GM12878 (cell line): Measurements from ENCODE around the gene NCLN.

ENCODE experiments used
- ASH2L ChIP-seq: fragments of 300-600, 200-600 bp; sonication (generic); IDR thresholded peaks from 2 replicates; pipeline ENCODE4 v1.6.1; 2017; ENCODE audit warnings: low read depth, mild to moderate bottlenecking, borderline replicate concordance
- ATF3 ChIP-seq: IDR thresholded peaks from 2 replicates; pipeline ENCODE4 v1.6.1; 2011; ENCODE audit warnings: low read depth, mild to moderate bottlenecking, low read length, moderate library complexity, borderline replicate concordance; ENCODE audit errors: extremely low read depth
- CTCF ChIP-seq, 3 experiments: IDR thresholded peaks in 2 of 3; conservative IDR thresholded peaks in 1 of 3; 2 replicates each; pipeline ENCODE4 v1.5.1; 2011; ENCODE audit warnings: low read depth in 3 of 3, low read length in 3 of 3, mild to moderate bottlenecking in 3 of 3, control low read depth in 2 of 3, moderate library complexity in 2 of 3, inconsistent platforms in 1 of 3, mixed read lengths in 1 of 3; ENCODE audit not compliant: control insufficient read depth in 2 of 3, insufficient read depth in 1 of 3; ENCODE audit errors: extremely low read depth in 1 of 3
- GABPA ChIP-seq: IDR thresholded peaks from 2 replicates; pipeline ENCODE4 v1.6.1; 2014; ENCODE audit warnings: antibody characterized with exemption, low read depth, mild to moderate bottlenecking, inconsistent platforms
- IRF3 ChIP-seq: fragments of 450-650 bp; IDR thresholded peaks from 2 replicates; pipeline ENCODE4 v1.6.1; 2014; ENCODE audit warnings: mild to moderate bottlenecking
- NKRF ChIP-seq: fragments of 450-650 bp; conservative IDR thresholded peaks from 2 replicates; pipeline ENCODE4 v1.6.1; 2017; ENCODE audit warnings: mild to moderate bottlenecking, moderate library complexity
- PBX3 ChIP-seq: IDR thresholded peaks from 2 replicates; pipeline ENCODE4 v1.6.1; 2011; ENCODE audit warnings: mild to moderate bottlenecking, low read depth, low read length, moderate library complexity; ENCODE audit not compliant: insufficient replicate concordance
- POLR2A ChIP-seq: IDR thresholded peaks from 2 replicates; pipeline ENCODE4 v1.6.1; 2011; ENCODE audit warnings: low read depth, mild to moderate bottlenecking, low read length
- POLR2AphosphoS5 ChIP-seq: IDR thresholded peaks from 2 replicates; pipeline ENCODE4 v1.6.1; 2011; ENCODE audit warnings: mild to moderate bottlenecking, low read length, inconsistent platforms
- REST ChIP-seq: IDR thresholded peaks from 2 replicates; pipeline ENCODE4 v1.6.1; 2012; ENCODE audit warnings: mild to moderate bottlenecking, low read depth, low read length
- SIN3A ChIP-seq: IDR thresholded peaks from 2 replicates; pipeline ENCODE4 v1.6.1; 2012; ENCODE audit warnings: low read depth, low read length, improper control_type of control experiment
- TAF1 ChIP-seq: IDR thresholded peaks from 2 replicates; pipeline ENCODE4 v1.6.1; 2011; ENCODE audit warnings: mild to moderate bottlenecking, low read depth, low read length, borderline replicate concordance
- ZNF592 ChIP-seq: fragments of 450-650 bp; IDR thresholded peaks from 2 replicates; pipeline ENCODE4 v1.6.1; 2017; ENCODE audit warnings: mild to moderate bottlenecking, moderate library complexity

- TF ChIP-seq CTCF (IDR thresholded peaks at IDR 0.05 in 2 of 3, conservative IDR thresholded peaks at IDR 0.05 in 1 of 3; ENCODE audit: control insufficient read depth in 2 of 3, extremely low read depth in 1 of 3, insufficient read depth in 1 of 3, low read depth in 3 of 3, low read length in 3 of 3) (no peak), GABPA (no peak), POLR2AphosphoS5 (no peak), POLR2A (no peak), TAF1 (no peak), IRF3 (no peak), REST (no peak), PBX3 (no peak), ATF3 (no peak), ASH2L (no peak), SIN3A (no peak), ZNF592 (no peak), NKRF (no peak)
Observed at GRCh38 chr19:3201911-3202310, 16.2 kb downstream of the NCLN start.
